ENCODE data around the gene ENTPD1.

The ENTPD1 gene

GRCh38 chr10:95833042-95833610, 77.2 kb downstream of the ENTPD1 start:
- DNase-seq, result no peak

GRCh38 chr10:95834406-95834805, 78.4 kb downstream of the ENTPD1 start:
- no peak for DNase-seq

GRCh38 chr10:95835149-95835860, 79.3 kb downstream of the ENTPD1 start:
- DNase-seq, result no peak

- no peak for DNase-seq
Measured at GRCh38 chr10:95835911-95836310, 79.9 kb downstream of the ENTPD1 start.

- no peak for DNase-seq
Measured at GRCh38 chr10:95836610-95837355, 80.8 kb downstream of the ENTPD1 start.

- no peak for DNase-seq
Measured at GRCh38 chr10:95837356-95837776, 81.4 kb downstream of the ENTPD1 start.

DNA sequence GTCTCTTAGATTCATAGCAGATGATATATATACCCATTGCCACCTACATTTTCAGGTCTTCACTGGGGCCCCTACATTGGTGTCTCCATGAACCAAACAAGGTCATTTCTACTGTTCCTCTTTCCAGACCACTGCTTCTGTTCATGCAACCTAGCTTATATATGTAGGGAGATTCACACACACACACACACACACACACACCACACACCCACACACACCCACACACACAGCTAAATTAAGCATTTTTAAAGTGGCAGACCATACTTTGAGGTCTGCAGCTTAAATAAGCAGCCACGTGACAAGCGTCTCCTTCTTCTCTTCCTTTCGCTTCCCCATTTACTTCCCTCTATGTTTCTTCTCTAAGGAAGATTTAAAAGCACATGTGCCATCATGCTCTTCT, 81.8 kb downstream of the ENTPD1 start:
- DNase-seq, result no peak

- DNase-seq, result no peak
Measured at GRCh38 chr10:95840121-95840520, 84.2 kb downstream of the ENTPD1 start.

DNA sequence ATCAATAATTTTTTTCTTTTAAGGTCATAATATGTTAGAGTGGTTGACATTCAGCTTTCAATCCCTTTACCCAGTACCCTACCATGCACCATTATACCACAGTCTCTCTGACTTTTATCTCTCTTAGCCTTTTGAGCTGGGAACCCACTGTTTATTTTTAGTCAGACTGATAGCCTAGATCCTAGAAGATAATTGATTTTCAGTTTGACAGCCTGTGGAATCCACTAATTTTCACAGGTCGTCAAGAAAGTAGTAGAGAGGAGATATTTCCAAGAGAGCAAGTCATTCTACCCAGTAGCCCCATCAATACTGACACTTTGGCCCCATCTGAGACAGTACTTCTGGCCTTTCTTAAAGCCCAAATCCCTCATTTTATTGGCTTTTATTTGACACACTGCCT, 84.7 kb downstream of the ENTPD1 start:
- no peak for DNase-seq

DNA sequence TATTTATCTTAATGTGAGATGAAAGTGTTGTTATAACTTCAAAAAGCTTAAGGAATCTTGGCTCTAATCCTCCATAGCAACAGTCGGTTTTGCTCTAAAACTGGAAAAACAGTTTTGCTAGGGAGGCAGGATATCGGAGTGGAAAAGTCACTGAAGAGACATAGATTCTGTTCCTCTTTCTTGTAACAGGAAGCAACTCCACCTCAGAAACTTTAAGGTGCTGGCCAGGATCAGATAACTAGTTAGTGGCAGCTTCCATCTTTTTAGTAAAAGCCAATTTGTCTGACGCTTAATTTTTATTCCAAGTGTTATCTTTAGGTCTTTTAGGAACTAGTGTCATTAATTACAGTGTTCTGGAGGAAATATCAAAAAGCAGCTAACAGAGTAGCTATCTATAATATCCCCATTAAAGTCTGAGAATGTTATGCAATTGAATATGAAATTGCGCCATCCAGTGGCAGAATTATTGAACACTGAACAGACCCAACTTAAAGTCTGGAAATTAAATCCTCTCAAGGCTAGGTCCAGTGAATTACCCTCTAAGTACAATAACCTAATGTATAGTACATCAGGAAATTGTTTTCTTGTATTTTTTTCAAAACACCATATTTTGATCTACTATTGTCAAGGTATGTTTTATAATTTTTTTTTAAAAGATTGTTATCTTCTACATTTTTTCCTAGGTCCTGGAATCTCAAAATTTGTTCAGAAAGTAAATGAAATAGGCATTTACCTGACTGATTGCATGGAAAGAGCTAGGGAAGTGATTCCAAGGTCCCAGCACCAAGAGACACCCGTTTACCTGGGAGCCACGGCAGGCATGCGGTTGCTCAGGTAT, 85.9 kb downstream of the ENTPD1 start:
- DNase-seq, result no peak

DNA sequence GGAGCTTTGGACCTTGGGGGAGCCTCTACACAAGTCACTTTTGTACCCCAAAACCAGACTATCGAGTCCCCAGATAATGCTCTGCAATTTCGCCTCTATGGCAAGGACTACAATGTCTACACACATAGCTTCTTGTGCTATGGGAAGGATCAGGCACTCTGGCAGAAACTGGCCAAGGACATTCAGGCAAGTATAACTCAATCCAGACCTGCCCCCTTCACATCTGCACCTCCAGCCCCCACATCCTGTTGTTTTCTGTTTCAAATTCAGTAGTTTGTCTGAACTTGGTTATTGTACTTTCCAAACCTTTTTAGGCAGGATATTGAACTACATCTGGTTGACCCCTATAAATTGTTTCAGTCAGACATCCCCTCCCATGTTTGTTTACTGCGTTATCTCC, 89.4 kb downstream of the ENTPD1 start:
- no peak for DNase-seq

DNA sequence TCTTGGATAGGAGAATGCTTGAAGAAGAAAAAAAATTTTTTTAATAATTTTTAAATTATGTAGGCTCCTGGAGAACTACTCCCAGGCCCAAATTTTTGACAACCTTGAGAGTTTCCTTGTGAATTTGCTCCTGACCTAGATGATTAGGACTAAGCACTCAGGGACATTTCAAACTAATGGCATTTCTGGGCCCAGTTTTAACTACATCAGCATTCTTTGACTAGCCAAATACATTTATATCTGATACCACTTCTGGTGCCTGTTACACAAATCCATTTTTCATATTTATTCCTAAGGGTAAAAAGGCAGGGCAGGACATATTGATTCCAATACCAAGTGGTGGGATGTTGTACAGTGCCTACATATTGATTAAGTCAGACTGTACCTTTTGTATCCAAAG, 91.0 kb downstream of the ENTPD1 start:
- DNase-seq, result no peak

DNA sequence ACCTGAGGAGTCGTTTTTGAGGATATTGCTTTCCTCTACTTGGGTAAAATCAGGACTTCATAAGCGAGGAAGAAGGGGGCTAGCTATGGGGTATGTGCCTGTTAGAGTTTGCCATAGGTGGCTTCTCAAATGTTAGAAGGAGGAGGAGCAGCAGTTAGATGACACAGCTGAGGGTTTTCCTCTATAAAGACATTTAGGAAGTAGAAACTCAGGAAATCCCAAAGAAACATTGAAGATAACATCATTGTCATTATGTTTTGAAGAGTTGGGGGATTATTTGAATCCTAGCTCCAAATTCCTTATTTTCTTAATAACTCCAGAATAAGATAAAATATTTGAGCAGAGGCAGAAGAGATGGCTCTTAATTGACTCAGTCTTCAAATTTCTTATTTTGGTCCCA, 92.9 kb downstream of the ENTPD1 start:
- DNase-seq, result no peak

- DNase-seq, result no peak
Measured at GRCh38 chr10:95850791-95851190, 94.8 kb downstream of the ENTPD1 start.

- DNase-seq, result no peak
Measured at GRCh38 chr10:95860166-95860940, 104.4 kb downstream of the ENTPD1 start.

DNA sequence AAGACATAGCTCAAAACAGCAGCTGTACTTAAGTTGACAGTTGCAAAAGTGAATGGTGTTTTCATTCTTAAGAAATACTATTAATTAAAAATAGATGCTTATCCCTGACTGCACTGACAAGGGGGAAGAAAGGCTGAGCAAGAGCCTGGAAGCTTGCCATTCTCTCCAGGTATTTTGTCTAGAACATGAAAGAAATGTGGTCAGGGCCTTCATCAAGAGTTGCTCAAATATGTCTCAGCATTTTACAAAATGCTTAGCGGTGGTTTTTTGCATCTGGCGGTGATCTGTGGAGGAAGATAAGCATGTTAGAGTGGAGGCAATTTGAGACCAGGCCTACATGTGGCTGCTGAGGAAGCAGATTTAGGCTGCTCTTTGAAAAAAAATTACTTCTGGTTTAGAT, 105.4 kb downstream of the ENTPD1 start:
- no peak for DNase-seq

GRCh38 chr10:95864906-95865813, 109.2 kb downstream of the ENTPD1 start:
- no peak for DNase-seq

DNA sequence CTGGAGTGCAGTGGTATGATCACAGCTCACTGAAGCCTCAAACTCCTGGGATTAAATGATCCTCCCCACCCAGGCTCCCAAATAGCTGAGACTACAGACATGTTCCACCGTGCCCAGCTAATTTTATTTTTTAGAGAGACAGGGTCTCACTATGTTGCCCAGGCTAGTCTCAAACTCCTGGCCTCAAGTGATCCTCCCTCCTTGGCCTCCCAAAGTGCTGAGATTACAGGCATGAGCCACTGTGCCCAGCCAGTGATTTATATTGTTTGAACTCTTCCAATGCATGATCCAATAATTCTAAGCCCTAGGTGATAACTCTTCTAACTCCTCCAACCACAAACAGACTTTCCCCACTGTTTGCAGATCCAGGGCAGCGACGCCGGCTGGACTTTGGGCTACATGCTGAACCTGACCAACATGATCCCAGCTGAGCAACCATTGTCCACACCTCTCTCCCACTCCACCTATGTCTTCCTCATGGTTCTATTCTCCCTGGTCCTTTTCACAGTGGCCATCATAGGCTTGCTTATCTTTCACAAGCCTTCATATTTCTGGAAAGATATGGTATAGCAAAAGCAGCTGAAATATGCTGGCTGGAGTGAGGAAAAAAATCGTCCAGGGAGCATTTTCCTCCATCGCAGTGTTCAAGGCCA, 110.0 kb downstream of the ENTPD1 start:
- no peak for DNase-seq

DNA sequence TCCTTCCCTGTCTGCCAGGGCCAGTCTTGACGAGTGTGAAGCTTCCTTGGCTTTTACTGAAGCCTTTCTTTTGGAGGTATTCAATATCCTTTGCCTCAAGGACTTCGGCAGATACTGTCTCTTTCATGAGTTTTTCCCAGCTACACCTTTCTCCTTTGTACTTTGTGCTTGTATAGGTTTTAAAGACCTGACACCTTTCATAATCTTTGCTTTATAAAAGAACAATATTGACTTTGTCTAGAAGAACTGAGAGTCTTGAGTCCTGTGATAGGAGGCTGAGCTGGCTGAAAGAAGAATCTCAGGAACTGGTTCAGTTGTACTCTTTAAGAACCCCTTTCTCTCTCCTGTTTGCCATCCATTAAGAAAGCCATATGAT, 110.5 kb downstream of the ENTPD1 start:
- DNase-seq, result no peak

GRCh38 chr10:95867866-95868265, 111.9 kb downstream of the ENTPD1 start:
- DNase-seq, result no peak

DNA sequence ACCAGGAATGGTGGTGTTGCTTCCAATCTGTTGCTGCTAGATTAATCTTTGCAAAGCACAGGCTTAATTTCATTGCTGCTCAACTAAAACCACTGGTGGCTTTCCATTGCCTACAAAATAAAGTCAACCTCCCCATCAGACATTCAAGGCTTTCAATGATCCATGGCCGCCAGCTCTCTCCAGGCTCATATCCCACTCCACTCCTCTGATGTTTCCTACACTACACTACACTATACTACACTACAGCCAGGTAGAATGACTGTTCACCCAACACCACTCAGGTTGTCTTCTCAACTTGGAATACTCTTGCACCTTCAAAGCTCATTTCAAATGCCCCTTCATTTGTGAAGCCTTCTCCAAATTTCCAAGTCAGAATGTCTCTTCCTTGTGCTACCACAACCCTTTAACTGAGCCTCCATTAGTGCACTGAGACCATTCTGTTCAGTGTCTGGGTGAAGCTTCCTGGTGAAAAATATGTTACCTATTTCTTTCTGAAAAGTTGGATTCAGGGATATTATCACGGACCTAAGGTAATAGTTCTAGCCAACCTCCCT, 116.3 kb downstream of the ENTPD1 start:
- DNase-seq, result no peak

Measured in NCI-H187 (cell line).